ENCODE results near the gene TRIP6.
"Not testable (repeated sequence)": the region's sequence is repeated elsewhere in the genome, so short reads cannot be mapped to it uniquely, and the experiment has no call there.

TRIP6 gene

GRCh38 chr7:100839361-100839760, 27.8 kb upstream of the TRIP6 start:
- no peak overlapping the region for H3K9ac ChIP-seq (ENCODE audit: low read length in 2 of 2)
- H3K4me1 ChIP-seq (ENCODE audit: control insufficient read depth, insufficient read depth, low read length): peaks cover 3% of the 10 kb centered on the region
- H3K4me3 ChIP-seq (ENCODE audit: low read length in 2 of 2): no peak overlapping the region
- no peaks in the 10 kb centered on the region for H3K9me3 ChIP-seq (ENCODE audit: control insufficient read depth in 2 of 2, low read length in 2 of 2)
- H3K36me3 ChIP-seq (ENCODE audit: control insufficient read depth in 2 of 2, insufficient read depth in 2 of 2, low read length in 2 of 2): no peaks in the 10 kb centered on the region
- H3K27ac ChIP-seq (ENCODE audit: low read length): no peak overlapping the region
- H3K27me3 ChIP-seq (ENCODE audit: control insufficient read depth in 1 of 2, insufficient read depth in 2 of 2, low read length in 2 of 2): no peaks in the 10 kb centered on the region

- Histone ChIP-seq H3K9me3 (ENCODE audit: control insufficient read depth in 2 of 2, low read length in 2 of 2) (no peaks in the 10 kb centered on the region), H3K9ac (ENCODE audit: low read length in 2 of 2) (no peak overlapping the region), H3K36me3 (ENCODE audit: control insufficient read depth in 2 of 2, insufficient read depth in 2 of 2, low read length in 2 of 2) (no peaks in the 10 kb centered on the region), H3K4me3 (ENCODE audit: low read length in 2 of 2) (no peak overlapping the region), H3K27ac (ENCODE audit: low read length) (no peak overlapping the region), H3K4me1 (ENCODE audit: control insufficient read depth, insufficient read depth, low read length) (peaks cover 3% of the 10 kb centered on the region), H3K27me3 (ENCODE audit: control insufficient read depth in 1 of 2, insufficient read depth in 2 of 2, low read length in 2 of 2) (no peaks in the 10 kb centered on the region)
These were observed 26.6 kb upstream of the TRIP6 start for GRCh38 chr7:100840470-100841100.

- Histone ChIP-seq H3K4me3 (ENCODE audit: low read length in 2 of 2) (no peak overlapping the region), H3K36me3 (ENCODE audit: control insufficient read depth in 2 of 2, insufficient read depth in 2 of 2, low read length in 2 of 2) (no peaks in the 10 kb centered on the region), H3K9ac (ENCODE audit: low read length in 2 of 2) (no peak overlapping the region), H3K4me1 (ENCODE audit: control insufficient read depth, insufficient read depth, low read length) (peaks cover 7% of the 10 kb centered on the region), H3K9me3 (ENCODE audit: control insufficient read depth in 2 of 2, low read length in 2 of 2) (no peaks in the 10 kb centered on the region), H3K27me3 (ENCODE audit: control insufficient read depth in 1 of 2, insufficient read depth in 2 of 2, low read length in 2 of 2) (no peaks in the 10 kb centered on the region), H3K27ac (ENCODE audit: low read length) (no peak overlapping the region)
These were observed 19.8 kb upstream of the TRIP6 start for GRCh38 chr7:100847360-100847759.

GRCh38 chr7:100852048-100852872, 14.9 kb upstream of the TRIP6 start, which contains the start of gene SLC12A9:
Gene SLC12A9, plus strand, starts transcription at chr7:100852713. Its CDS starts 1,485 bp downstream, at chr7:100854198.
- Histone ChIP-seq H3K4me3 (ENCODE audit: low read length in 2 of 2) (peak within 1 kb of the TSS; percentile 74 to 82), H3K9me3 (ENCODE audit: control insufficient read depth in 2 of 2, low read length in 2 of 2) (no peaks in the 10 kb centered on the region), H3K4me1 (ENCODE audit: control insufficient read depth, insufficient read depth, low read length) (peaks cover 14% of the 10 kb centered on the region), H3K9ac (ENCODE audit: low read length in 2 of 2) (peak within 1 kb of the TSS; percentile 62 to 68), H3K27ac (ENCODE audit: low read length) (peak within 1 kb of the TSS; percentile 31), H3K36me3 (ENCODE audit: control insufficient read depth in 2 of 2, insufficient read depth in 2 of 2, low read length in 2 of 2) (peaks cover 0 to 5% of the 10 kb centered on the region in 2 donors), H3K27me3 (ENCODE audit: control insufficient read depth in 1 of 2, insufficient read depth in 2 of 2, low read length in 2 of 2) (no peaks in the 10 kb centered on the region)

GRCh38 chr7:100854146-100854895, 12.9 kb upstream of the TRIP6 start:
- Histone ChIP-seq H3K9me3 (ENCODE audit: control insufficient read depth in 2 of 2, low read length in 2 of 2) (no peaks in the 10 kb centered on the region), H3K4me1 (ENCODE audit: control insufficient read depth, insufficient read depth, low read length) (peaks cover 14% of the 10 kb centered on the region), H3K36me3 (ENCODE audit: control insufficient read depth in 2 of 2, insufficient read depth in 2 of 2, low read length in 2 of 2) (peaks cover 4 to 5% of the 10 kb centered on the region in 2 donors), H3K4me3 (ENCODE audit: low read length in 2 of 2) (no peak overlapping the region), H3K9ac (ENCODE audit: low read length in 2 of 2) (no peak overlapping the region), H3K27me3 (ENCODE audit: control insufficient read depth in 1 of 2, insufficient read depth in 2 of 2, low read length in 2 of 2) (no peaks in the 10 kb centered on the region), H3K27ac (ENCODE audit: low read length) (no peak overlapping the region)

- H3K4me3 ChIP-seq (ENCODE audit: low read length in 2 of 2); H3K9ac ChIP-seq (ENCODE audit: low read length in 2 of 2); H3K9me3 ChIP-seq (ENCODE audit: control insufficient read depth in 2 of 2, low read length in 2 of 2); H3K27me3 ChIP-seq (ENCODE audit: control insufficient read depth in 1 of 2, insufficient read depth in 2 of 2, low read length in 2 of 2); H3K27ac ChIP-seq (ENCODE audit: low read length); H3K36me3 ChIP-seq (ENCODE audit: control insufficient read depth in 2 of 2, insufficient read depth in 2 of 2, low read length in 2 of 2): not testable (repeated sequence)
- H3K4me1 ChIP-seq (ENCODE audit: control insufficient read depth, insufficient read depth, low read length): peaks cover 14% of the 10 kb centered on the region
These were observed 12.3 kb upstream of the TRIP6 start for GRCh38 chr7:100854899-100855298.

- Histone ChIP-seq H3K9me3 (ENCODE audit: control insufficient read depth in 2 of 2, low read length in 2 of 2) (no peaks in the 10 kb centered on the region), H3K9ac (ENCODE audit: low read length in 2 of 2) (no peak overlapping the region), H3K4me3 (ENCODE audit: low read length in 2 of 2) (no peak overlapping the region), H3K36me3 (ENCODE audit: control insufficient read depth in 2 of 2, insufficient read depth in 2 of 2, low read length in 2 of 2) (peaks cover 5 to 12% of the 10 kb centered on the region in 2 donors), H3K27me3 (ENCODE audit: control insufficient read depth in 1 of 2, insufficient read depth in 2 of 2, low read length in 2 of 2) (no peaks in the 10 kb centered on the region), H3K4me1 (ENCODE audit: control insufficient read depth, insufficient read depth, low read length) (peaks cover 14% of the 10 kb centered on the region), H3K27ac (ENCODE audit: low read length) (no peak overlapping the region)
These were observed 11.7 kb upstream of the TRIP6 start for GRCh38 chr7:100855515-100855914.

GRCh38 chr7:100856871-100857282, 10.3 kb upstream of the TRIP6 start:
- no peaks in the 10 kb centered on the region for H3K27me3 ChIP-seq (ENCODE audit: control insufficient read depth in 1 of 2, insufficient read depth in 2 of 2, low read length in 2 of 2)
- no peak overlapping the region for H3K4me3 ChIP-seq (ENCODE audit: low read length in 2 of 2)
- H3K27ac ChIP-seq (ENCODE audit: low read length): no peak overlapping the region
- H3K36me3 ChIP-seq (ENCODE audit: control insufficient read depth in 2 of 2, insufficient read depth in 2 of 2, low read length in 2 of 2): peaks cover 5 to 21% of the 10 kb centered on the region in 2 donors
- H3K4me1 ChIP-seq (ENCODE audit: control insufficient read depth, insufficient read depth, low read length): peaks cover 12% of the 10 kb centered on the region
- no peak overlapping the region for H3K9ac ChIP-seq (ENCODE audit: low read length in 2 of 2)
- no peaks in the 10 kb centered on the region for H3K9me3 ChIP-seq (ENCODE audit: control insufficient read depth in 2 of 2, low read length in 2 of 2)

- Histone ChIP-seq H3K27me3 (ENCODE audit: control insufficient read depth in 1 of 2, insufficient read depth in 2 of 2, low read length in 2 of 2) (no peaks in the 10 kb centered on the region), H3K9ac (ENCODE audit: low read length in 2 of 2) (no peak overlapping the region), H3K36me3 (ENCODE audit: control insufficient read depth in 2 of 2, insufficient read depth in 2 of 2, low read length in 2 of 2) (peaks cover 5 to 26% of the 10 kb centered on the region in 2 donors), H3K9me3 (ENCODE audit: control insufficient read depth in 2 of 2, low read length in 2 of 2) (no peaks in the 10 kb centered on the region), H3K27ac (ENCODE audit: low read length) (no peak overlapping the region), H3K4me1 (ENCODE audit: control insufficient read depth, insufficient read depth, low read length) (no peaks in the 10 kb centered on the region), H3K4me3 (ENCODE audit: low read length in 2 of 2) (no peak overlapping the region)
These were observed 7.3 kb upstream of the TRIP6 start for GRCh38 chr7:100859856-100860255.

GRCh38 chr7:100860702-100861615, 6.2 kb upstream of the TRIP6 start:
- Histone ChIP-seq H3K4me3 (ENCODE audit: low read length in 2 of 2) (no peak overlapping the region), H3K4me1 (ENCODE audit: control insufficient read depth, insufficient read depth, low read length) (peaks cover 6% of the 10 kb centered on the region), H3K36me3 (ENCODE audit: control insufficient read depth in 2 of 2, insufficient read depth in 2 of 2, low read length in 2 of 2) (peaks cover 0 to 26% of the 10 kb centered on the region in 2 donors), H3K27ac (ENCODE audit: low read length) (no peak overlapping the region), H3K9ac (ENCODE audit: low read length in 2 of 2) (no peak overlapping the region), H3K27me3 (ENCODE audit: control insufficient read depth in 1 of 2, insufficient read depth in 2 of 2, low read length in 2 of 2) (no peaks in the 10 kb centered on the region), H3K9me3 (ENCODE audit: control insufficient read depth in 2 of 2, low read length in 2 of 2) (no peaks in the 10 kb centered on the region)

All from stomach smooth muscle (tissue), 2 donors.